HG03521 (cell line): ENCODE measurements around the gene ARHGAP44.
A peak's percentile ranks its signal among the peaks of the same experiment; 100 is the strongest.

Source experiments
- ATAC-seq: cut with Tn5 transposase; IDR thresholded peaks from one replicate; pipeline ENCODE4 v1.9.1; 2021; ENCODE audit warnings: mild to moderate bottlenecking, moderate library complexity; ENCODE audit not compliant: unreplicated experiment

ARHGAP44 gene

GRCh38 chr17:13017655-13018459, 228.6 kb downstream of the ARHGAP44 start, which contains the start of gene ELAC2:
TSS of gene ELAC2 (minus strand) at chr17:13018027. CDS start at chr17:13017947, 80 bp downstream.
- peak; percentile 95 for ATAC-seq

- no peak for ATAC-seq
These were observed 234.7 kb downstream of the ARHGAP44 start for GRCh38 chr17:13024016-13024415.

GRCh38 chr17:13024526-13025257, 235.4 kb downstream of the ARHGAP44 start:
- peak; percentile 84 for ATAC-seq

- ATAC-seq = no peak
These were observed 235.9 kb downstream of the ARHGAP44 start for GRCh38 chr17:13025258-13025627.

DNA sequence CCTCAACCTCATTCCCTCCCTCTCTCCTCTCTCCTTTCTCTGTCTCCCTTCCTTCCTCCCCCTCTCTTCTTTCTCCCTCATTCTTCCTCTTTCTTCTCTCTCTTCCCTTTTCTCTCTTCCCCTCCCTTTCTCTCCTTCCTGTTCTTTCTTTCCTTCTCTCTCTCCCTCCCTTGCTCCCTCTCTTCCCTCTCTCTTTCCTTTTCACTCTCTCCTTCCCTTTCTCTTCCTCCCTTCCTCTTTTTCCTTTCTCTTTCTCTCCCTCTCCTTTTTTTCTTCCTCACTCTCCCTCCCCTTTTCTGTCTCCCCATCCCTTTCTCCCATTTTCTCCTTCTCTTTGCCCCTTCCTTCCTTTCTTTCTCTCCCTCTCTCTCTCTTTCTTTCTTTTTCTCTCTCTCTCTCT, 236.4 kb downstream of the ARHGAP44 start:
- no peak for ATAC-seq

GRCh38 chr17:13027246-13027645, 237.9 kb downstream of the ARHGAP44 start:
- no peak for ATAC-seq

- ATAC-seq = no peak
These were observed 240.0 kb downstream of the ARHGAP44 start for GRCh38 chr17:13029340-13029739.

DNA sequence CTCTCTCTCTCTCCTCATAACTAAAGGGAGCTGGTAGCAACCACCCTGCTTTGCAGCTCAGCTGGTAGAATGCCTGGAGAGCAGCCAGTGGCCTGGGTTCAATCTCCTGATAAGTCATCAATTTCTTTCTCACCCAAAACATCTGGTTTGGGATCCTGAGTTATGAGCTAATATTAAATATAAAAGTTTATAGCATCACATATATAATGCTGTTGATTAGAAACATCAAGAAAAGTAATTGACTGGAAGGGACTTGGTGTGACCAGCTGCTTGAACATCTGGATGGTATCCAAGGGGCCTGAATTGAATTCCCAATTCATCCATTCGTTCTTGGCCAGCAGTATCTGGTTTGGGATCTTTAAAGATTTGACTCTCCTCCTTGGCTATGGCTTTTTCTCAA, 240.8 kb downstream of the ARHGAP44 start:
- ATAC-seq = no peak

- ATAC-seq = no peak
These were observed 241.4 kb downstream of the ARHGAP44 start for GRCh38 chr17:13030459-13031300.

GRCh38 chr17:13031718-13032350, 242.5 kb downstream of the ARHGAP44 start:
- peak; percentile 65 for ATAC-seq

GRCh38 chr17:13035420-13035819, 246.1 kb downstream of the ARHGAP44 start:
- no peak for ATAC-seq

GRCh38 chr17:13036751-13037150, 247.5 kb downstream of the ARHGAP44 start:
- no peak for ATAC-seq

DNA sequence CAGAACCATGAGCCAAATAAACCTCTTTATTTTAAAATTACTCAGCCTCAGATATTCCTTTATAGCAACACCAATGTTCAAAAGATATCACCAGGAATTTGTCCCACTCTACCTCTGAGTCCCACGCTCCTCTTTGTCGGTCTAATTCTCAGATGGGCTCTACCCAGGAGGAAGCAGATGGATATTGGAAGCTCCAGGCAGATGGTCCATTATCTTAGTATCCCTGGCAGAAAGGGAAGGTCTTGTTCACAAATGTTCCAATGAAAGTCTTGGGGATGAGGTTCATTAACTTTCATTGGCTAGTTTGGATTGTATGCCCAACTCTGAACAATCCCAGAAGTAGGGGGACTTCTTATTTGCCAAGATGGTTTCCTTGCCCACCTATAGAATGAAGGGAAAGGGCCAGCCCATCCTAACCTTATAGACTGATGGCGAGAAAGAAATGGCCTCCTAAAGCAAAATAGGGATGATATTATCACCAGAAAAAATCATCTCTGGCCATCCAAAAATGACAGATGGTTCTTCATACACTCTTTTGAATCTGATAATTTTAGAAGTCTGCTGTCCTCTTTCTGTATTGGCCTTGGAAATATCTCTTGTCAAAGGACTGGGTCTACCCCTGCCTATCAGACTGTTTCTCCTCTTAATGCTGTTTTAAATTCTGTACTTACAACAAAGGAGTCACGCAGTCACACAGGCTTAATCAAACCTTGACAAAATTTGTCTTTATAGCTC, 249.8 kb downstream of the ARHGAP44 start:
- ATAC-seq = no peak
